ENCODE measurements around the gene TNIK. TPM values are rescaled to one million over a fixed set of nuclear protein-coding genes. Genes with fewer than 3 reads are reported as not detected.

Gene TNIK
- total and polyA plus RNA-seq, 2 of the 4 experiments (the other 2 are of a cell fraction), result 3.4 to 6.3 TPM

DNA sequence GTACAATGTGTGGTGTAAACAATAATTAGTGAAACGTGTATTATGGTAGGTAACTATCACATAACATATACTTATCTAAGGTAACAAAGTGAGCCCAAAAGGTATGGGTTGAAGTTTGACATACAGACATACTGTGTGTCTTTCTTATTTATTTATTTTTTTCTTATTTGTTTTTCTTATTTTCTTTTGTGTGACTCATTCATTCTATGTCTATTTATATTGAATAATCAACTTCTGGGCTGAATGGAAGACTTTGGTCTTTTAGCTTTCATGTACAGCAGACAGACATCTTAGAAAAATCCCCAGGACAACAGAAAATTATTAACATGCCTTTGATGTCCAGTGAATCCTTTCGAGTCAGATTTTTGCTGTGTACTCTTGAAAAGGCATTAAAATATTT lies 233.4 kb downstream of the TNIK start:
- H4K91ac ChIP-seq (ENCODE audit: insufficient read depth, low read depth, low read length), result no peak overlapping the region
- H2BK5ac ChIP-seq (ENCODE audit: low read depth, low read length, poor library complexity, severe bottlenecking), result no peak overlapping the region
- no peak for ATAC-seq (ENCODE audit: low read depth)
- ChIA-PET POLR2A (ENCODE audit: unreplicated experiment) (no interaction called here), CTCF (interaction anchor here (0.6 kb wide), 1 partner anchor 58 kb away, joined by 3 read pairs; no protein-coding TSS in a partner anchor)
- no peak overlapping the region for H3K4me3 ChIP-seq (ENCODE audit: insufficient read depth, low read depth, low read length)
- TF ChIP-seq CEBPB (IDR thresholded peaks at IDR 0.05; ENCODE audit: low read depth, low read length), result no peak
- TF ChIP-seq CHD1 (IDR thresholded peaks at IDR 0.05; ENCODE audit: low read depth, low read length), result no peak
- no peak for TF ChIP-seq FOS (IDR thresholded peaks at IDR 0.05; ENCODE audit: low read depth, low read length)
- TF ChIP-seq BHLHE40 (IDR thresholded peaks at IDR 0.05; ENCODE audit: low read depth, low read length), result no peak
- TF ChIP-seq MAFK (IDR thresholded peaks at IDR 0.05; ENCODE audit: low read depth, low read length), result no peak
- H2AFZ ChIP-seq (replicated peaks; ENCODE audit: low read length, poor library complexity), result no peak overlapping the region
- H3K4ac ChIP-seq (ENCODE audit: low read depth, low read length), result no peak overlapping the region
- H2AK9ac ChIP-seq (replicated peaks; ENCODE audit: low read depth, low read length, poor library complexity), result no peak overlapping the region
- BruUV-seq (replicated peaks), result no TSS peak
- no peak overlapping the region for H3K23ac ChIP-seq (ENCODE audit: low read depth, low read length)
- no peaks in the 10 kb centered on the region for H3K79me1 ChIP-seq (ENCODE audit: low read depth in 1 of 2, low read length in 2 of 2)
- in situ Hi-C loops (cut with MboI; ENCODE audit: low sequenced_read_pairs) (no loop called here), intact Hi-C loops (cut with micrococcal nuclease) (no loop called here), dilution Hi-C loops (cut with HindIII; ENCODE audit: low sequenced_read_pairs, unreplicated experiment) (no loop called here)
- no peaks in the 10 kb centered on the region for H3K9me1 ChIP-seq (ENCODE audit: insufficient read depth, low read length)
- no peak overlapping the region for H4K8ac ChIP-seq (ENCODE audit: low read depth in 2 of 2, low read length in 2 of 2)
- no peak overlapping the region for H3K4me2 ChIP-seq (ENCODE audit: low read depth, low read length)
- no peak overlapping the region for H3K27ac ChIP-seq (ENCODE audit: insufficient read depth, low read length)
- no peak overlapping the region for H4K5ac ChIP-seq (ENCODE audit: low read depth, low read length)
- H3K14ac ChIP-seq (replicated peaks; ENCODE audit: low read depth, low read length), result no peak overlapping the region
- no peak overlapping the region for H2BK120ac ChIP-seq (ENCODE audit: low read depth, low read length)
- no peak overlapping the region for H2AK5ac ChIP-seq (ENCODE audit: low read depth, low read length)
- H3K36me3 ChIP-seq (ENCODE audit: control insufficient read depth, insufficient read depth, low read length), result peaks cover 1% of the 10 kb centered on the region; the same call in 1 of the 2 replicates
- no peak overlapping the region for H2BK15ac ChIP-seq (ENCODE audit: low read depth, low read length)
- no peak overlapping the region for H2BK20ac ChIP-seq (ENCODE audit: low read depth, low read length)
- H3K56ac ChIP-seq (ENCODE audit: extremely low read depth, insufficient read depth, low read length), result no peak overlapping the region
- DNase-seq, result no peak
- H4K20me1 ChIP-seq (ENCODE audit: insufficient read depth, low read length), result no peaks in the 10 kb centered on the region
- WGBS, 2 experiments (ENCODE audit: extremely low coverage in 2 of 2, insufficient read length in 1 of 2), result no CpG with 5 or more reads among the region's 2 CpGs
- H3K9ac ChIP-seq (ENCODE audit: low read depth, low read length), result no peak overlapping the region
- peaks cover 2% of the 10 kb centered on the region; the same call in 1 of the 2 replicates for H3K4me1 ChIP-seq (ENCODE audit: control insufficient read depth, insufficient read depth, low read length)
- H3K9me3 ChIP-seq (ENCODE audit: control insufficient read depth, insufficient read depth, low read length), result peaks cover 2% of the 10 kb centered on the region; the same call in 1 of the 2 replicates
- H3K18ac ChIP-seq (ENCODE audit: low read depth, low read length), result no peak overlapping the region
- no peaks in the 10 kb centered on the region; the same call in 1 of the 2 replicates for H3K27me3 ChIP-seq (ENCODE audit: control insufficient read depth, insufficient read depth, low read length)

Measured in IMR-90 (cell line).